COR-L47 (cell line): ENCODE results near the gene SPINK4.

Experiments used
- DNase-seq: peaks from one replicate; lab custom pipeline; 2025; lab: John Stamatoyannopoulos, UW

Gene SPINK4

GRCh38 chr9:33229359-33230114 is 10.4 kb upstream of the SPINK4 start:
- DNase-seq: peak; percentile 85

GRCh38 chr9:33230756-33231622 is 9.0 kb upstream of the SPINK4 start:
- DNase-seq: no peak

- DNase-seq: no peak
These were observed 8.4 kb upstream of the SPINK4 start for GRCh38 chr9:33231623-33231942.

- DNase-seq: no peak
These were observed 7.2 kb upstream of the SPINK4 start for GRCh38 chr9:33232815-33233214.

GRCh38 chr9:33233626-33234342 is 6.2 kb upstream of the SPINK4 start:
- DNase-seq: peak; percentile 82

GRCh38 chr9:33234511-33235467 is 5.2 kb upstream of the SPINK4 start:
- DNase-seq: no peak

- no peak for DNase-seq
These were observed 3.4 kb upstream of the SPINK4 start for GRCh38 chr9:33236571-33236970.

- DNase-seq: no peak
These were observed 1.3 kb downstream of the SPINK4 start for GRCh38 chr9:33241298-33241697.

GRCh38 chr9:33242609-33243134 is 2.7 kb downstream of the SPINK4 start:
- no peak for DNase-seq

GRCh38 chr9:33244137-33244784 is 4.3 kb downstream of the SPINK4 start:
- DNase-seq: no peak

- DNase-seq: no peak
These were observed 5.4 kb downstream of the SPINK4 start for GRCh38 chr9:33245341-33245740.

- DNase-seq: no peak
These were observed 6.4 kb downstream of the SPINK4 start for GRCh38 chr9:33246269-33246860.

- no peak for DNase-seq
These were observed 8.6 kb downstream of the SPINK4 start for GRCh38 chr9:33248606-33249005.

GRCh38 chr9:33249087-33249658 is 9.2 kb downstream of the SPINK4 start:
- no peak for DNase-seq

GRCh38 chr9:33249983-33250382 is 10.0 kb downstream of the SPINK4 start:
- no peak for DNase-seq

- DNase-seq: no peak
These were observed 10.6 kb downstream of the SPINK4 start for GRCh38 chr9:33250458-33250995.

GRCh38 chr9:33254211-33254610 is 14.2 kb downstream of the SPINK4 start:
- DNase-seq: no peak

GRCh38 chr9:33255014-33255413 is 15.0 kb downstream of the SPINK4 start:
- no peak for DNase-seq

- DNase-seq: no peak
These were observed 15.5 kb downstream of the SPINK4 start for GRCh38 chr9:33255471-33255870.

- DNase-seq: no peak
These were observed 16.3 kb downstream of the SPINK4 start for GRCh38 chr9:33256236-33256635.
